ENCODE measurements around the gene DMXL1. TPM values are rescaled to one million over a fixed set of nuclear protein-coding genes. Genes with fewer than 3 reads are reported as not detected.
A peak's percentile ranks its signal among the peaks of the same experiment; 100 is the strongest.
"Not testable (repeated sequence)": the region's sequence is repeated elsewhere in the genome, so short reads cannot be mapped to it uniquely, and the experiment has no call there.

DMXL1 gene
- total and polyA plus RNA-seq, 8 donors: 9.9 to 30.5 (median 23.5) TPM

DNA sequence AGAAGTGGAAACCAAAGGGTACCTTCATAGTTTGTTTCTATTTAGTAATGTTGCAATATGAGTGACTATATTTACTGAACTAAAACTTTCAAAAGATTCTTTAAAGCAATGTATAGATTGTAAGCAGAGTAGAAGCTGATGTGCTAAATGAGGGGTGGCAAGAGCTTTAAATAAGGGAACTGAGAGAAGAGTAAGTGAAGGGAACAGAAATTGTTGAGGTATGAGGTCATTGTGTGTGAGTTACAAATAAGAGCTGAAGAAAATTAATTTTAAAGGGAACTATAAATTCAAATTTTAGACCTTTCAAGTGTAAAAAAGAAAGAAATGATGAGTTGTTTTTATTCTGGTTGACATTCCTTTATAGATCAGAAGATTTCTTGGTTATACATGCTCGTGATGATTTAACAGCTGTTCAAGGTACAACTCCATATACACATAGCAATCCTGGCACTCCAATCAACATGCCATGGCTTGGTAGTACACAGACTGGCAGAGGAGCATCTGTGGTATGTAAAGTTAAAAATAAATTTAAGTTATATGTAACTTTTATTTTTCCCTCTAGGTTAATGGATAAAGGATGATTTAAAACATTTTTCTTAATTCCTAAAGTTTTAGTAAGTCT is 149.8 kb downstream of the DMXL1 start:
- intact Hi-C loops (cut with DNase I): no loop called here
- Histone ChIP-seq H3K9me3 (no peaks in the 10 kb centered on the region), H3K27me3 (no peaks in the 10 kb centered on the region), H3K36me3 (peaks cover 0 to 12% (median 0%) of the 10 kb centered on the region in 3 donors), H3K27ac (no peak overlapping the region), H3K4me3 (no peak overlapping the region), H3K4me1 (no peaks in the 10 kb centered on the region)
- ATAC-seq (no peak), FAIRE-seq (peak; percentile 64), DNase-seq (no peak)
- TF ChIP-seq CTCF (IDR thresholded peaks at IDR 0.05): no peak
- 93 to 100% methylated on average over 1 of the region's 1 CpG for WGBS, 2 donors

GRCh38 chr5:119221330-119221729 is 150.4 kb downstream of the DMXL1 start:
- H3K27me3 ChIP-seq: no peaks in the 10 kb centered on the region
- no peaks in the 10 kb centered on the region for H3K4me1 ChIP-seq
- TF ChIP-seq CTCF (IDR thresholded peaks at IDR 0.05): no peak
- no peak for FAIRE-seq
- no peak for ATAC-seq
- no peak overlapping the region for H3K27ac ChIP-seq
- peaks cover 0 to 12% (median 0%) of the 10 kb centered on the region in 3 donors for H3K36me3 ChIP-seq
- DNase-seq: no peak
- no peak overlapping the region for H3K4me3 ChIP-seq
- H3K9me3 ChIP-seq: no peaks in the 10 kb centered on the region
- intact Hi-C loops (cut with DNase I): no loop called here

DNA sequence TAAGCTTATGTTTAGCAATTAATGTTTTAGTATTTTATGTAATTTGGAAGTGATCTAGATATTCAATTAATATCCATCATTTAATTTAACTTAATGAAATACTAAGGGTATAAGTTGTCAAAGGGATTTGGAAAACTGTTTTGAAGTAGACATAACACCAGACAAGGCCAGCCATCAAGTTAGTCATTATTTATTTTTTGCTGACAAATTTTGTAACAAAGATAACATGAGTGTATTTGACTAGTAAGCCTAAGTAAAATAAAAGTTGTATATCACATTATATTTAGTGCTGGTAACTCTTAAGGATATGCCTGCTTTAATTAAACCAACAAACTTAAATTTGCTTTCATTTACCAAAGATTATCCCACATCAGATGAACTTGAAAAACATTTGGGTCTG is 159.1 kb downstream of the DMXL1 start:
- intact Hi-C loops (cut with DNase I): no loop called here
- FAIRE-seq: no peak

DNA sequence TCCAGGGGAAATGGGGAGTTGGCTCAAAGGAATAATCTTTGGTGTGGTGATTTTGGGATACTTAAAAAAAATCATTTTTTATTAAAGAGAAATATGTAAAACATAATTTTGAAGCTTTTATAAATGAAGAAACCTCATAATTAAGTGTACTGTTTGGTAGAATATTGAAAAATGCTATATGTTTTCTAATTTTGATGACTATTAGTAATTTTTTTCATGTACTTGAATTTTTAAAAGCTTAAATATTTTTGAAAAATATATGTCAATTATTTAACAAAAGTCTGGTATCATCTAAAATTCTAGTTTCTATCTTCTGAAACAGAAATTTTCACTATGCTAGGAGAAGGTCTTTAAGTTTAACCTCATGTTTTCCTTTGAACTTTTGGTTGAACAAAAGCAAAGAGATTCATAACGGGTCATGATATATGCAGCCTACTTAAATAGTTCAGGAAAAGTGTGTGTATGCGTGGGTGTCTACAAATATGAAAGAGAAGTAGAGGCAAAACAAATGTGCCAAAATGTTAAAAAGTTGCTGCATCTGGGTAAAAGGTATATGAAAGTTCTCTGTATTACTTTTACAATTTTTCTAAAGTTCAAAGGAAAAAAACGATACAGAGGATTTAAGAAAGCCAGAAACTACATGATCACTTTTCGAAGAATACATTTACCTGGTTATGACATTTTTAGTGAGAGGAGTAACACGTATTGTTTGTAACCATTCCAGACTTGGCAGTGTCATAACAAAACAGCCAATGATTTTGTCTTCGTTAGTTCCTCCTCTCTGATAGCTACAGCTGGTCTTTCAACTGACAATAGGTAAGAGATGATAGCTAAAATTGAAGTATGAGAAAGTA is 167.6 kb downstream of the DMXL1 start:
- no peaks in the 10 kb centered on the region for H3K27me3 ChIP-seq
- intact Hi-C loops (cut with DNase I): no loop called here
- no peak for ATAC-seq
- peak; percentile 9 for FAIRE-seq
- H3K36me3 ChIP-seq: peaks cover 0 to 14% (median 0%) of the 10 kb centered on the region in 3 donors
- H3K4me1 ChIP-seq: no peaks in the 10 kb centered on the region
- no peaks in the 10 kb centered on the region for H3K9me3 ChIP-seq
- 93 to 94% methylated on average over 6 of the region's 6 CpGs for WGBS, 2 donors
- no peak for TF ChIP-seq CTCF (IDR thresholded peaks at IDR 0.05)
- H3K27ac ChIP-seq: no peak overlapping the region
- H3K4me3 ChIP-seq: no peak overlapping the region
- DNase-seq: no peak

More for the DNA sequence above, 159.1 kb downstream of the DMXL1 start:
- ATAC-seq (peak; percentile 59 to 84 (median 67)), DNase-seq (no peak)
- no peak overlapping the region for H3K27ac ChIP-seq
- no peak for TF ChIP-seq CTCF (IDR thresholded peaks at IDR 0.05)
- no peaks in the 10 kb centered on the region for H3K27me3 ChIP-seq
- no peaks in the 10 kb centered on the region for H3K4me1 ChIP-seq
- H3K36me3 ChIP-seq: peaks cover 0 to 9% (median 0%) of the 10 kb centered on the region in 3 donors
- no peak overlapping the region for H3K4me3 ChIP-seq
- no peaks in the 10 kb centered on the region for H3K9me3 ChIP-seq

- FAIRE-seq: no peak
- Histone ChIP-seq H3K27me3 (no peaks in the 10 kb centered on the region), H3K27ac (no peak overlapping the region), H3K9me3 (no peaks in the 10 kb centered on the region), H3K36me3 (peaks cover 0 to 14% (median 0%) of the 10 kb centered on the region in 3 donors), H3K4me3 (no peak overlapping the region), H3K4me1 (no peaks in the 10 kb centered on the region)
- intact Hi-C loops (cut with DNase I): no loop called here
- no peak for TF ChIP-seq CTCF (IDR thresholded peaks at IDR 0.05)
- ATAC-seq: no peak
- no peak for DNase-seq
Measured at GRCh38 chr5:119239119-119239417, 168.2 kb downstream of the DMXL1 start.

GRCh38 chr5:119239826-119240225 is 168.9 kb downstream of the DMXL1 start:
- FAIRE-seq: not testable (repeated sequence)

More at GRCh38 chr5:119239826-119240225, 168.9 kb downstream of the DMXL1 start:
- H3K4me3 ChIP-seq; H3K36me3 ChIP-seq; H3K9me3 ChIP-seq; H3K27ac ChIP-seq; H3K4me1 ChIP-seq; H3K27me3 ChIP-seq; intact Hi-C loops (cut with DNase I); ATAC-seq; DNase-seq: not testable (repeated sequence)
- WGBS, 2 donors: 94 to 98% methylated on average over 3 of the region's 3 CpGs
